22Rv1 (cell line): ENCODE data around the gene IL10RB.

Experiments used
- H3K27ac ChIP-seq: fragments of 450-650 bp; 2 replicates; pipeline ENCODE4 v1.5.1; 2017
- ZFX ChIP-seq: fragments of 450-650 bp; IDR thresholded peaks from 2 replicates; pipeline ENCODE4 v1.6.1; 2017; ENCODE audit warnings: antibody characterized with exemption, borderline replicate concordance
- TF ChIP-seq, protein P1 (sequence below): fragments of 450-650 bp; IDR thresholded peaks from 2 replicates; pipeline ENCODE4 v1.5.1; 2017; ENCODE audit warnings: mild to moderate bottlenecking

Gene IL10RB

DNA sequence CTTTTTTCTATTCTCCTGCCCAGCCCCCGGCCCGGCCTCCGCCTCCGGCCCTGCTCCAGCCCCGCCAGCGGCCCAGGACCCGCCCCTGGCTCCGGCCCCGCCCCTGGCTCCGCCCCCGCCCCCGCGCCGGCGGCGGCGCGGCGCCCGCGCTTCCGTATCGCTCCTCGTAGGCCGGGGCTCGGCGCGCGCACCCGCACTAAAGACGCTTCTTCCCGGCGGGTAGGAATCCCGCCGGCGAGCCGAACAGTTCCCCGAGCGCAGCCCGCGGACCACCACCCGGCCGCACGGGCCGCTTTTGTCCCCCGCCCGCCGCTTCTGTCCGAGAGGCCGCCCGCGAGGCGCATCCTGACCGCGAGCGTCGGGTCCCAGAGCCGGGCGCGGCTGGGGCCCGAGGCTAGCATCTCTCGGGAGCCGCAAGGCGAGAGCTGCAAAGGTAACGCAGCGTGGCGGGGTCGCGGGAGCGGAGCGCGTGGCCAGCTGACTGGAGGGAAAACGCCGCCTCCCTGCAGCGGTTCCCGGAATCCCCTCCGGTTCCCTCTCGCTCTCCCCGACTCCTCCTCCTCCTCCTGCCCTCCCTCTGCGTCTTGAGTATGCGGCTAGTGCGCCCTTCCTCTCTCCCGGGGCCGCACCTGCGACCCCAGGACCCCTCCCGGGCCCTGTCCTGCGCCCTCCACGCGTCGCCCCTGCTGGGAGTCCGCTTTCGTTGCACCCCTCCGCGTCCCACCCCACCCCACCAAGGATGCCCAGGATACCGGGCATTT, 36.2 kb upstream of the IL10RB start, which contains the start of gene IFNAR2:
IFNAR2 (plus strand) TSS at position 155 of the 761 bp plus-strand sequence. CDS start 11,985 bp downstream, outside the sequence.
- peak within 1 kb of the TSS; percentile 58 for H3K27ac ChIP-seq
- TF ChIP-seq, protein P1, sequence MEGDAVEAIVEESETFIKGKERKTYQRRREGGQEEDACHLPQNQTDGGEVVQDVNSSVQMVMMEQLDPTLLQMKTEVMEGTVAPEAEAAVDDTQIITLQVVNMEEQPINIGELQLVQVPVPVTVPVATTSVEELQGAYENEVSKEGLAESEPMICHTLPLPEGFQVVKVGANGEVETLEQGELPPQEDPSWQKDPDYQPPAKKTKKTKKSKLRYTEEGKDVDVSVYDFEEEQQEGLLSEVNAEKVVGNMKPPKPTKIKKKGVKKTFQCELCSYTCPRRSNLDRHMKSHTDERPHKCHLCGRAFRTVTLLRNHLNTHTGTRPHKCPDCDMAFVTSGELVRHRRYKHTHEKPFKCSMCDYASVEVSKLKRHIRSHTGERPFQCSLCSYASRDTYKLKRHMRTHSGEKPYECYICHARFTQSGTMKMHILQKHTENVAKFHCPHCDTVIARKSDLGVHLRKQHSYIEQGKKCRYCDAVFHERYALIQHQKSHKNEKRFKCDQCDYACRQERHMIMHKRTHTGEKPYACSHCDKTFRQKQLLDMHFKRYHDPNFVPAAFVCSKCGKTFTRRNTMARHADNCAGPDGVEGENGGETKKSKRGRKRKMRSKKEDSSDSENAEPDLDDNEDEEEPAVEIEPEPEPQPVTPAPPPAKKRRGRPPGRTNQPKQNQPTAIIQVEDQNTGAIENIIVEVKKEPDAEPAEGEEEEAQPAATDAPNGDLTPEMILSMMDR: no peak
- TF ChIP-seq ZFX: no peak

DNA sequence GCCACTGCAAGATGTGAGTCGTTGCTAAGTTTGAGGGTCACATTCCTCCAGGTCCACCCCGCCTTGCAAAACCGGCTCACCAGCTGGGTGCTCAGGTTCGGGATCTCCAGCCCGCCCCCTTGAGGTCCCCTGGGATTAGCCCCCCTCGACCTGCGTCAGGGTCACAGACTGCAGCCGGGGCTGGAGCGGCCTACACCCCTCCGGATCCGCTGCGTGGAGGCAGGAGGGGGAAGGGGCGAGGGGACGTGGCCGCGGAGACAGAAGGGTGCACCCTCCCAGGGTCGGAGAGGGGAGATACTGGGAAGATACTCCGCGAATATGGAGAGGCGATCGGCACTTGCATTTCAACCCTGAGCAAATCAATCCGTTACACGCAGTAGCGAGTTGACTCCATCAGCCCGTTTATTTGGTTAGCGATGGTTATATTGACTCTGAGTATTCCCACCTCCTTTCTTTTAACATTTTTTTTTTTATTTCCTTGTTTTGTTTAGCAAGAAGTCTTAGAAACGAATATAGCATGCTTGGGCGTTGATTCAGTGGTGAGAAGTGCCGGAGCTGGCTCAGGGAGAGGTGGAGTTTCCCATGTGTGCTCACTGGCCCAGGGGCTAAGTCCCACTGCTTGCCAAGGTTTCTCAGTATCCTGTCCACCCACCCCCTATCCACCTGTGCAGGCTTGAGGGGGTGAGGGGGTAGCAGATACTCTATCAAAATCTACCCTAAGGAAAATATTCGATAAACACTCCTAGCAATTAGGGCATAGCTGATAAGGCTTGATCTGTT, 35.4 kb upstream of the IL10RB start:
- H3K27ac ChIP-seq: no peak overlapping the region
- TF ChIP-seq ZFX: no peak
- TF ChIP-seq, protein P1: no peak

DNA sequence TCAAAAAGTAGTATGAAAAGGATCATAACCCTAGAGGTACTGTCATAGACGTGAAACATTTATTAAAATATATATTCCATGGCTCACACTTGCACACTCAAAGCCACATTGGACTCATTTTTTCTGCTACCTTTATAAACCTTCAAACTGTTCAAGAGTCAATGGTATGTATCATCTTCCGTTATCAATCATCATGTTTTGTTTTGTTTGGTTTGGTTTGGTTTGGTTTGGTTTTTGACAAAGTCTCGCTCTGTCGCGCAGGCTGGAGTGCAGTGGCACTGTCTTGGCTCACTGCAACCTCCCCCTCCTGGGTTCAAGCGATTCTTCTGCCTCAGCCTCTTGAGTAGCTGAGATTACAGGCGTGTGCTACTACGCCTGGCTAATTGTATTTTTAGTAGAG, 34.6 kb upstream of the IL10RB start:
- no peak overlapping the region for H3K27ac ChIP-seq
- TF ChIP-seq ZFX: no peak
- TF ChIP-seq, protein P1: no peak

DNA sequence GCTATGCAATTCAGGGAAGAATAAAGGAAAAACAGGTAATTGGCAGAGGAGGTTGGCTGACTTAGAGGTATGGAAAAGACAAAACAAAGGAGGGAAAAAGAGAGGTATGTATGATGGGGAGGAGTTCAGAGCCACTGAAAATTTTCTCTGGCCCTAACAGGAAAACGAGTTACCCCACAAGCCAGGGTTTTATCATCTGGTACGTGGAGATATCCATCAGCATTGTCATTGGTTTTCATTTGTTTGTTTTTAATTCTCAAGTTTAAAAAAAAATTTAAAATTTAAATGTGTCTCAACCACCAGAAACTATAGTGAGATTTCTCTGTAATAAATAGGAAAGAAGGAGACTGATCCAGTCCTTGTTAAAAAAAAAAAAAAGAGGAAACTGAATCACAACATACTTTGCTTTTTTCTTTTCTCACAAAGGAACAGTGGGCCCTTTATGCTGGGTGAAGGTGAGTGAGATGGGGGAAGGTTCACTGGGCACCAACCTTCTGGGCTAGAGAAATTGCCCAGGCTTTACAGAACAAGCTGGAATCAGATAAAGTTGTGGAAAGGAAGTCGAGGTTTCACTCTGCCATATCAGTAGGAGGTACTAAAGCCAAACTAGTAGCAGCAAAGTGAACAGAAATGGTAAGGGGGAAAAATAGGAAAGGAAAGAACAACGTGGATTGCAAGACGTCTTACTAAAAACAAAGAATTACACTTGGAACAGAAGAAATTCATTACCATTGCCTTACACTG, 33.7 kb upstream of the IL10RB start:
- H3K27ac ChIP-seq: no peak overlapping the region
- TF ChIP-seq ZFX: no peak
- TF ChIP-seq, protein P1: no peak

DNA sequence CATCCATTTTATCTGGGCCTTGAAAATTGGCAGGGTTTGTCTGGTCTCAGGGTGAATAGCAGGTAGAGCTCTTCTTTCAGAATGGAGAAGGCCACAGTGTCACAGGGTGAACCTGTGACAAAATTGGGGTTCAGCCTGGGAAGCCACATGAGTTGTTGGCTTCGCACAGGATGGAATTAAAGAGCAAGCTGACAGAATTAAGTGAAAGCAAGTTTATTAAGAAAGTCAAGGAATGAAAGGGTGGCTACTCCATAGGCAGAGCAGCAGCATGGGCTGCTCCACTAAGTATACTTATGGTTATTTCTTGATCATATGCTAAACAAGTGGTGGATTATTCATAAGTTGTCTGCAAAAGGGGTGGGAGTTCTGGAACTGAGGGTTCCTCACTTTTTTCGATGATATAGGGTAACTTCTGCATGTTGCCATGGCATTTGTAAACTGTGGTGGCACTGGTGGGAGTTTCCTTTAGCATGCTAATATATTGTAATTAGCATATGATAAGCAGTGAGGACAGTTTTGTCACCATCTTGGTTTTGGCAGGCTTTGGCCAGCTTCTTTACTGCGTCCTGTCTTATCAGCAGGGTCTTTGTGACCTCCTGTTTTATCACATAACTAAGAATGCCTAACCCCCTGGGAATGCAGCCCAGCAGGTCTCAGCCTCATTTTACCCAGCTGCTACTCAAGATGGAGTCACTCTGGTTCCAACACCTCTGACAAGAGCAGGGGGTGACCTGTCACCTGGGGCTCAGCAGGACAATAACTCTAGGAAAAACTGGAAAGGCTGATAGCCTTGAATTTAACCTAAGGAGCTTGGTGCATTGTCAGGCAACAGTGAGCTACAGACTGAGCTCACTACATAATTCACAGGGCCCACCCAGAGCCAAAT, 31.3 kb upstream of the IL10RB start:
- H3K27ac ChIP-seq: no peak overlapping the region
- no peak for TF ChIP-seq ZFX
- TF ChIP-seq, protein P1: no peak

DNA sequence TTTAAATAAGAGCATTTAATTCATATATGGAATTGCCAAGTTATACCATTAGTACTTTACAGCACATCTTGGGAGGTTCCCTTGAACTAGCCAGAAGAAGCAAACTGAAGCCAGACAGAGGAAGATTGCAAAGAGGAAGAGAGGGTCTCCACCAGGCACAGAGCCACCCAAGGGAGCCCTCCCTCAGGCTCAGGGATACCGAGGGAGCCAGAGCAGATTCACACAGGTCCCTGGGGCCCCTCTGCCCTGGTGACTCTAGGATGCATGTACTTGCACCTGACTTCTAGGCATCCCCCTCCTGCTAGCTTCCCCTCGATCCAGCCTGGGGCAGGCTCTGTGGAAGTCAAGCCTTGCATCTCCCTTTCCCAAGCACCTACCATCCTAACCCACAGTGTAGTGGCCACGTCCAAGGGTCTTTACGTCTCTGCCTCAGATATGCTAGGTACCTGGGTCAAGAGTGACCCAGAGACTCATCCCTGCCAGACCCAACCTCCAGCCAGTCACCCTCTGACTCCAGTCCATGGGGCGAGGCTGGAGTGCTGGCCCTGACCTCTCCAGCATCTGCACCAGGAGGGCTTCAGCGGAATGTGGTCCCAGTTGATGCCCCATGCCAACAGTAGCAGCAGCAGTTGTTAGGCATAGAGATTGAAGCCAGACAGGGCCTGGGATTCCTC, 30.0 kb upstream of the IL10RB start:
- TF ChIP-seq, protein P1: no peak

More for the DNA sequence above, 30.0 kb upstream of the IL10RB start:
- H3K27ac ChIP-seq: no peak overlapping the region
